SW 1271 (cell line): ENCODE measurements around the gene SPATA33.

ENCODE experiments used
- DNase-seq, 2 experiments: peaks; one replicate each; lab custom pipeline; 2025; lab: John Stamatoyannopoulos, UW

The SPATA33 gene

DNA sequence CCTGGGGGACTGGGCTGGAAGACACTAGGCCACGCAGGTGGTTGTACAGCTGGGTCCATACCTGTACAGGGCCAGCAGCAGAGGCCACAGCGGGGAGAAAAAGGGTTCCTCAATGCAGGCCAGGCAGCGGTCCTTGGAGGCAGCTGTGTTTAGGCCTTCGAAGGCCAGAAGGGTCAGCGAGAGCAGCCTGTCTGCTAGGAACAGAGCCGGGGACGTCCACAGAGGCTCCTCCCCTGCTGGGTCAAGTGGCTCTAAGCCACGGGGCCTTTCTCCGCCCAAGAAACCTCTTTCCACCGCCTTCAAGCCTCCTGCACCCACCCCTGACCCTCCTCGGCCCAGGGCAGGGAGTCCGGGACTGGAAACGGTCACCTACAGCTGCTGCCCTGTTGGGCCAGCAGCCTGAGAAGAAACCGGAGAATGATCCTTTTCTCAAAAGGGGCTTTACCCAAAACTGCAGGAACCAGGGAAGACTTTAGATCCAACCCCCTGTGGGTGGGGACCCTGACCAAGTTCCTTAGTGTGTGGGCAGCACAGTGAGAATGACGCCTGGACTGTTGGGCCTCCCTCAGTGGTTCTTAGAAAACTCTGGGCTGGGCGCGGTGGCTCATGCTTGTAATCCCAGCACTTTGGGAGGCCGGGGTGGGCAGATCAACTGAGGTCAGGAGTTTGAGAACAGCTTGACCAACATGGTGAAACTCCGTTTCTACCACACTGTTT is 52.2 kb downstream of the SPATA33 start:
- no peak for DNase-seq

DNA sequence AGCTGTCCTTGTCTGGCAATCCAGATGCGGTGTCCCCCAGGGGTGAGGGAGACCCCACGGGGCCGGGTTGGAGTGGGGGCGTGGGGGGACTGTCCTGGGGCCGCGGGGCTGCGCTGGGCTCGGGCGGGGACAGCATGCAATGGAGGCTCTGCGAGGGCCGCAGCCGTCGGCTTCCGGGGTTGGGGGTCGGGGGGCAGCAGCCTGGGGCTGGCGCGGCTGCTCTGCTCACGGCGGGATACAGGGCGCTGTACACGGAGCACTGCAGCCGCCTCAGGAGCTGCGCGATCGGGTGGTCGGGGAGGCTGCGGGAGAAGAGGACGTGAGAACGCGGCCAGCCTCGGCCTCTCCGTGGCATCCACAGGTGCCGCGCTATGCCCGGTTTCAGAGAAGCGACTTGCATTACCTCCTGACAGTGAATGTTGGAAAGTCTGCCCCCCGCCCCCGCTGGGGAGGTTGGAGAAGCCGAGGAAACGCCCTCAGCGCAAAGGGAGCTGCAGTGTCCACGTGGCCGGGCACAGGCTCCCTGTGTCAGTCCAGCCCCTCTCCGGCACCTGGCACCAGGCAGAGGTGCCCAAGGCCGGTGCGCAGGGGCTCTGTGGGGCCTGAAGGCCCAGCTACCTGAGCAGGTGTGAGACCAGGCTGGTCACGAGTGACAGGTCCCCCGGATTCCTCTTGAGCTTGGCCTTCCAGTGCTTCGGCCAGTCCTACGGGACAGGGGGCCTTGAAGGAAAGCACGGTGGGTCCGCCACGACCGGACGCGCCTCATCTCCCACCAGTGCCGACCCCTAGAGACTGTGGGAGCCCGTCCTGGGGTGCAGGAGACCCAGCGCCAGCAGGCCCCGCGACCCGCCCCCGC is 53.3 kb downstream of the SPATA33 start:
- no peak for DNase-seq

DNA sequence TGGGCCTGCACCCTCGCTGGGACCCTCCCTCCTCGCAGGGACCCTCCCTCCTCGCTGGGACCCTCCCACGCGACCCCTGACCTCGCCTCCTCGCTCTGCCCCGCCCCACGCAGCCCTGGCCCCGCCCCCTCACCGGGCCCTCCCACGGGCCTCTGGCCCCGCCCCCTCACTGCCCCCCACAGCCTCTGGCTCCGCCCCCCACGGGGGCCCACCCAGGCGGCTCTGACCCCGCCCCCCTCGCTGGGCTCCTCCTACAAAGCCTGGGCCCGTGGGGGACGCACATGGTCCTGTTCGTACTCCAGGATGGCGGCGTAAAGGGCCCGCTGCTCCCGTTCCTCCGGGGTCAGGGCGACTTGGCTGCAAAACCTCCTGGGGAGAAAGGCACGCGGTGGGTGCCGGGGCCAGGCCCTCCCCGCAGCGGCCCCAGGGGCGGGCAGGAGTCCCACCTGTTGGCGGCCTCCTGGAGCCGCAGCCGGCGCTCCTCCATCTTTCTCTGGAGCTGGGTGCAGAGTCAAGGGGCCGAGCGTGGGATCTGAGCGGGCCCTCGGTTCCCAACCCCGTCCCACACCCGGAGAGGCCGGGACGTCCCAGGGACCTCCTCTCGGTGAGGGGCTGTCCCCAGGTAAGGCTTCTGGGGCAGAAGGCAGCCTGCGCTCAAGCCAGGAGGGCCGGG is 54.1 kb downstream of the SPATA33 start:
- DNase-seq, result peak in 1 of 2 experiments; percentile 65

DNA sequence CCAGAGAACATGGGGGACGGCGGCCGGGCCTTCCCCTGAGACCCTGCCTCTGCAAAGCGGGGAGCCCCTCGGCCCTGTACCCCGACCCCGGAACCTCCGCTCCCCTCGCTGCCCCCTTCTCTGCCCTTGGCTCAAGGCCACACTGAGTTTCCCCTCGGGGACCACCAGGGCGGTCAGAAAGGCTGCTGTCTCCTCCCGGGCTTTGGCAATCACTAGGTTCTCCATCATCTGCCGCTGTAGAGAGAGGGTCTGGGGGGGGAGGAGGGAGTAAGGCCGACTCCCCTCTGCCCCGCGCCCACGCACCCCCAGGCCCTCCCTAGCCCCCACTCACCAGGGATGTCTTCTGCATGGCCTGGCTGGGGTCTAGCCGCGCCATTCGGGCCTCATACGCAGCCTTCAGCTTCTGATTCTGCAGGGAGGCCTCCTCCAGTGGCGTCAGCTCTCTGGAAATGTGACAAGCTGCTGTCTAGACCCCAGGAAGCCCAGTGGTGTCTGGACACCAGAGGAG is 54.7 kb downstream of the SPATA33 start:
- DNase-seq, result no peak

DNA sequence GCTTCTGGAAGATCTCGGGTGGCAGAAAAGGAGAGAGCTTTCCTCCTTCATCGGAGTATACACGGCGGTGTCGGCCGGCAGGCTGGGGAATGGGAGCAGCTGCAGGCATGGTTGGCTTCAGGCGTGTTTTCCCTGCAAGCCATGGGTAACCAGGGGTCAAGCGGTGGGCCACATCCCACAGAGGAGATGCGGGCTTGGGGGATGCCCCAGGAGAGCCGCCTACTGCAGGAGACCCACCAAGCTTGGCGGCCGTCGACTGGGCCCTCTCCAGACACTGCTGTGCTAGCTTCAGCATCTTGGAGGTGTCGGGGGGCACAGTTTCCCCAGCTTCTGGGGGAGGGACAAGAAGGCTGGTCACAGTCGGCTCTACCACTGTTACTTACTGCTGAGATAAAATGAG is 58.9 kb downstream of the SPATA33 start:
- no peak for DNase-seq

DNA sequence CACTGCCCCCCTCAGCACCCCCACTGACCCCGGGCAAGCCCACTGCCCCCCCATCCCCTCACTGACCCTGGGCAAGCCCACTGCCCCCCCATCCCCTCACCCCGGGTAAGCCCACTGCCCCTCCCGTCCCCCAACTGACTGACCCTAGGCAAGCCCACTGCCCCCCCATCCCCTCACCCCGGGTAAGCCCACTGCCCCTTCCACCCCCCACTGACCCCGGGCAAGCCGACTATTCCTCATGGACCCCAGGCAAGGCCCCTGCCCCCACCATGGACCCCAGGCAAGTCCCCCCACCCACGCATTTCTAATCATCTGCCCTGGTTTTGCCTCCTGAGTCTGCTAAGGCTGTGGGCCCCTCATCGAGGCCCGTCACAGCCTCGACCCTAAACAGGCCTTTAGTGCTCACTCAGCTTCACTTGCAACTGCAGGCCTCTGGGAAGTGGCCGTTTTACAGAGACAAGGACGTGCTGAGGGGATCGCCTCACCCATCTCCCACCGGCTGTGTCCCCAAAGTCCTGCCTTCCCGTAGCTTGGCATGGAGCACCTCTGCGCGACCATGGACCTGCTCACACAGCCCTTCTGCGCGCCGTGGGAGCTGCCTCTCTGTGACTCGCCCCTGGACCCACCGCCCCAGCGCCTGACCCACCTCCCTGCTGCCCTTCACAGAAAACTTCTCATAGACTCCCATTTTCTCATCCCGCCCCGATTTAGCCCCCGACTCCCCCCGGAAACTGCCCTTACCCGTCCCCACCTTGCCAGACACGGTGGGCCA is 59.5 kb downstream of the SPATA33 start:
- DNase-seq, result no peak

DNA sequence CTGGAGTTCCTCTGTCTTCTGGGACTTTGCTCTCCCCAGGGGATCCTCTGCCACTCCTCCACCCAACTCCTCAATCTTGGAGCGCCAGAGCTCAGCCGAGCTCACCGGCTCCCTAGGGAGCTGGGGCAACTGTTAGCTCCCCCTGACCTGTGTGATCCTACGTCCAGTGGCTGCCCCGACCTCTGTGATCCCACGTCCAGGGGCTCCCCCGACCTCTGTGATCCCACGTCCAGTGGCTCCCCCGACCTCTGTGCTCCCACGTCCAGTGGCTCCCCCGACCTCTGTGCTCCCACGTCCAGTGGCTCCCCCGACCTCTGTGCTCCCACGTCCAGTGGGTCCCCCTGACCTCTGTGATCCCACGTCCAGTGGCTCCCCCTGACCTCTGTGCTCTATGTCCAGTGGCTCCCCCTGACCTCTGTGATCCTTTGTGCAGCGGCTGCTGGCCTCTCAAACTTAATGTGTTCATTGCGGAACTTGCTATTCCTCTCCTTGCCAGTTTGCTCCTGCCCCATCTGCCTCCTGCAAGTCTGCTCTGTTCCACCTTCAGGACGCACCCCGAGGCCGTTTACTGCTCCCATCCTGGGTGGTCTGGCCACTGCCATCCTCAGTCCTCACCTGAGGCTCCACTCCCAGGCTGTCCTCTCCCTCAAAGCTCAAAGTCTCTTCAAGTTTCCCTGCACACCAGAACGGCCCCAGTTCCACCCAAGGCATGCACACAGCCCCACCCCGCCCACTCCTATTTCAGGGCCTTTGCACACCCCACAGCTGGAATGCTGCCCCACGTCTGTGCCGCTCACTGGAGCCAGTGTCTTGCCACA is 60.3 kb downstream of the SPATA33 start:
- DNase-seq, result no peak
